GM18505 (cell line): ENCODE data around the gene CD2AP.

Experiments
- ATAC-seq: cut with Tn5 transposase; IDR thresholded peaks from one replicate; pipeline ENCODE4 v1.9.1; 2021; ENCODE audit not compliant: unreplicated experiment
- POLR2A ChIP-seq: IDR thresholded peaks from 4 replicates; pipeline ENCODE4 v1.6.1; 2011; ENCODE audit warnings: borderline replicate concordance; ENCODE audit not compliant: insufficient read depth, insufficient read length; ENCODE audit errors: extremely low read depth

Gene CD2AP

DNA sequence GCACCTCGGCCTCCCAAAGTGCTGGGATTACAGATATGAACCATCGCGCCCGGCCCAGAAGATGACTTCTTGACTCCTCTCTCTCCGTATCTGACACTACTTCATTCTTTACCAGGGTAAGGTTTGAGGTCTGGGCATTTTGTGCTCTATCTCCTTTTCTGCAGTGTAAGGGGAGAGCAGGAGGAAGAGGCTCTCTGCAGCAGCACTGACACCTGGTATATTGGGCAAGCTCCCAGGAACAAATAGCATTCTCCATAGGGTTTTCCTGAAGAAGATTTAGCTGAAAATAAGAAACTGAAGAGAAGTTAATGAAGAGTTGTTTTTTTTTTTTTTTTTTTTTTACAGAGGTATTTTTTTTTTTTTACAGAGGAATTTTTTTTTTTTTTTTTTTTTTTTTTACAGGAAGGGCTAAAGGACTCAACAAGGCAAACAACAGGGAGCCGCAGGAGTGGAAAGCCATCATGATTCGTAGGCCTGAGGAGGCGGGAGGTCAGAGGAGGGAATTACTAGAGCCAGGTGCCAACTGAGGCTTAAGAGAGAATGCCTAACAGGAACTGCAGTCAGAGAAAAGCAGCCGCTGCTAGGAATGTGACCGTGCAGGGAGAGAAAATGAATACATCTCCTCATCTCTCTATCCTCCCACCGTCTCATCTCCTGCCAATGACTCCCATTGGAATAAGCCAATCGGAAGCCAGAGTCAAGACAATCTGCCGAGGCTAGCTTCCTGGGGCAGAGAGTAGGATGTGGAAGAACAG, 186.1 kb downstream of the CD2AP start:
- no peak for TF ChIP-seq POLR2A
- ATAC-seq: no peak

DNA sequence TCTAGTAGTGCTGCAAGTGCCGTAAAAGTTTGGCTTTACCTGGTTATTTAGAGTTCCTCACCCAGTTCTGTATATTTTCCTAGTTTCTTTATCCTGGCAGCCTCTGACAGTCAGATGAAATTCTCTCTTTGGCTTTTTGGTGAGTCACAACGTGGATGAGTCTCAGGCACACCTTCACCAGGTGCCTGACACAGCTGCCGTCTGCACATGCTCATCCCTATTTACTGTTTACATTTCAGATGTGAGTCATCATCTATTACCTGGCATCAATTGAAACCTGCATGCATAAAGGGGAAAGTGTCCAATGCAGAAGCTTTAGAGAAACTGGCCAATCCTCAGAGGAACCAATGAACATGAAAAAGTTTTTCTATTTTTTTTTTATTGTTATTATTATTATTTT, 187.5 kb downstream of the CD2AP start:
- no peak for TF ChIP-seq POLR2A
- ATAC-seq: no peak

DNA sequence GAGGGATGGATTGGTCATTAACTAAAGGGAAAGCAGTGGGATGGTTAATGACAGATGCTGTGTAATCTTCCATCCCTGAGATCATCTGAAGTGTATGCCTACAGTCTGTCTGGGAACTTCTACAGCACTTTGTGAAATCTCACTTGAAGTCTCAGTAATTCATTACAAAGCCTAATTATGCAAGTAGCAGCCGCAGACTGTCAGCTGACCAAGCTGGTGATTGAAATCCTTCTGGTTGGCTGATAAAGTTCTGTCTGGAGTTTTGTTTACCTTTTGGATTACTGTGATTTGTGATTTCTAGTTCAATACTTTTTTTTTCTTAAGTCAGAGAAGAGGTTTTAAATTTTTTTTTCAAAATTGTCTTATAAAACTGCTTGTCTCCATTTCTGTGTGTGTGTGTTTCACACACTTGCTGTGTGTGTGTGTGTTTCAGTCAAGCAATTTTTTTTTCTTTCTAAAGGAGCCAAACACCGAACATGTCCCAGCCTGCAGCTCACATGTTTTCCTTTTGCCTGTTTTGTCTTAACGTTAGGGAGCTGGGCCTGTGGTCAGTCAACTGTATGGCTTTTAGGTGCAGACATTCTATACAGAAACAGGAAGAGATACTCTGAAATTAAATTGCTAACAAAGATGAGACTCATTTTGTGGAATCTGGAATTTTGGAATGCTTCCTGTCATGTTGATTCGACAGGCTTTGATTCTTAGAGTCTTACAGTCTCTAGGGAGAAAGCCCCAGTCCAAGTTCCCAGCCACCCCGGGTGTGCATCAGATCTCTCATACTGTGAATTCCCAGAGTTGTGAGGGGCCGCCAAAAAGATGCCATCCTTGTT, 192.3 kb downstream of the CD2AP start:
- ATAC-seq: no peak
- TF ChIP-seq POLR2A: no peak

GRCh38 chr6:47670851-47671250, 193.3 kb downstream of the CD2AP start:
- TF ChIP-seq POLR2A: no peak
- ATAC-seq: no peak

DNA sequence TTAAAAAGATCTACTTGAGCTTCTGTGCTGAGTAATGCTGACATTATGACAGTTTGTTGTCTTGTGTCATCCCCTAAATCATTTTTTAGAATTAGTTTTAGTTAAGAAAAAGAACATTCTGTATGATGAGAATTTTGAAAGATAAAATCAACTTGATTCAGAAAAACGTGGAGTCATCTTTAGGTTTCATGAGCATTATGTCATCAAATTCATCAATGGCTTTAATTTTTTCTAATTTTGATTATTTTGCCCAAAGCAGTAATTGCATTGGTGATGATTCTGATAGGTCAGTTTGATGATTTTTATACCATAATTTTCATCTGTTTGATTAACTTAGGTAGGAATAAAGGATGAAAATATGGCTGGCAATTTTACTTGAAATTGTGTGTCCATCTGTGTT, 194.2 kb downstream of the CD2AP start:
- no peak for ATAC-seq
- TF ChIP-seq POLR2A: no peak

DNA sequence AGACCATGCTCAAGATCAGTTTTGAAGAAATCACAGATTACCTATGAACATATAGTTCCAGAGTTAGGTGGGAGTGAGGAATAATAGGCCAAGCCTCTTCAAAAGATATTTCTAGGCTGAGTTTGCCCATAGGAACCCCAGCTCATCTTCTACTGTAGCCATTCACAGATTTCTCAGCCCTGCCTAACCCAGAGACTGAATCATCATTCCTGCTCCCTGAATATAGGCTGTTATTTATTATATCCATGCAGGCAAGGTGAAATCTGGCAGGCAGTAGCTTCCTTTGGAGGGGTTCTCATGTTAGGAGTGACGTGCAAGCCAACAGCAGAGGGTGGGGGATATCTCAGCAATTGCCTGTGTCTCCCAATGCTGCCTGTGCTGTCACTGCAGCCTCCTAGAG, 195.2 kb downstream of the CD2AP start:
- ATAC-seq: no peak
- no peak for TF ChIP-seq POLR2A

DNA sequence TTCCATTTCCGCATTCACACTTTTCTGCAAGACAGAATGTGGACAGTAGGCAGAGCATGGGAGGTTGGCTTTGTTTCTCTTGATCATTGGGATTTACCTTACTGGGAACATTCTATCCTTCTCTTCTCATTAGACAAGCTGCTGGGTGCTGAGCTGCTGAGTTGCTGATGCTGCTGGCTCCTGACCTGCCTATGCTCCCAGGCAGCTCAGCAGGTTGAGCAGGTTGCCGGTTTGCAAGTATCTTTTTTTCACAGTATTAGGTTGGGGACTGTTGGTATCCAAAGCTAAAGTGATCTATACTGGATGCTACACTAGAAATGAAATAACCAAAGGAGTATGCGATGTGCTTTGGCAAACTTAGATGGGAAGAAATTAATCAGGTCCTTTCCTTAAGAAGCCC, 197.1 kb downstream of the CD2AP start:
- ATAC-seq: no peak
- TF ChIP-seq POLR2A: no peak
